ENCODE data around the gene DHPS. TPM values are rescaled to one million over a fixed set of nuclear protein-coding genes. Genes with fewer than 3 reads are reported as not detected.
A peak's percentile ranks its signal among the peaks of the same experiment; 100 is the strongest.
"Not testable (repeated sequence)": the region's sequence is repeated elsewhere in the genome, so short reads cannot be mapped to it uniquely, and the experiment has no call there.

The DHPS gene
- total RNA-seq, 6 experiments from 2014 or later: 29.5 to 60.5 (median 45.8) TPM

GRCh38 chr19:12649941-12650340 lies 31.7 kb downstream of the DHPS start:
- ATAC-seq: no peak
- Histone ChIP-seq H3K4me3 (no peak overlapping the region), H3K36me3 (peaks cover 0 to 2% (median 0%) of the 10 kb centered on the region in 4 donors), H3K27ac (no peak overlapping the region), H3K4me1 (peaks cover 0 to 6% (median 0%) of the 10 kb centered on the region in 4 donors), H3K9me3 (no peaks in the 10 kb centered on the region), H3K27me3 (no peaks in the 10 kb centered on the region)
- no peak for DNase-seq
- intact Hi-C loops (cut with DNase I): no loop called here
- no peak for TF ChIP-seq POLR2A (IDR thresholded peaks at IDR 0.05)
- 97% methylated on average over 6 of the region's 10 CpGs for WGBS (ENCODE audit: insufficient coverage, low coverage, low lambda C conversion rate, missing lambda C conversion rate)

- peak; percentile 38 to 61 (median 54) for ATAC-seq
- Histone ChIP-seq H3K4me1 (peaks cover 0 to 6% (median 0%) of the 10 kb centered on the region in 4 donors), H3K36me3 (no peaks in the 10 kb centered on the region), H3K9me3 (no peaks in the 10 kb centered on the region), H3K27me3 (no peaks in the 10 kb centered on the region), H3K27ac (no peak overlapping the region), H3K4me3 (peak overlapping the region in 1 of 3 donors; percentile 26)
- 22% methylated on average over 14 of the region's 29 CpGs for WGBS (ENCODE audit: insufficient coverage, low coverage, low lambda C conversion rate, missing lambda C conversion rate)
- TF ChIP-seq POLR2A (IDR thresholded peaks at IDR 0.05): no peak
- peak; percentile 13 to 43 (median 22) for TF ChIP-seq CTCF (IDR thresholded peaks at IDR 0.05)
- intact Hi-C loops (cut with DNase I): no loop called here
- no peak for DNase-seq
Measured at GRCh38 chr19:12648088-12648487, 33.6 kb downstream of the DHPS start.

GRCh38 chr19:12647490-12648071 lies 34.1 kb downstream of the DHPS start:
- TF ChIP-seq POLR2A (IDR thresholded peaks at IDR 0.05) (no peak), CTCF (IDR thresholded peaks at IDR 0.05) (no peak)
- Histone ChIP-seq H3K27me3 (no peaks in the 10 kb centered on the region), H3K9me3 (no peaks in the 10 kb centered on the region), H3K4me3 (peak overlapping the region in 1 of 3 donors; percentile 26), H3K4me1 (peaks cover 0 to 6% (median 0%) of the 10 kb centered on the region in 4 donors), H3K36me3 (no peaks in the 10 kb centered on the region), H3K27ac (no peak overlapping the region)
- peak; percentile 58 to 74 (median 63) for DNase-seq
- intact Hi-C loops (cut with DNase I): no loop called here
- peak; percentile 80 to 93 (median 87) for ATAC-seq
- 20% methylated on average over 28 of the region's 31 CpGs for WGBS (ENCODE audit: insufficient coverage, low coverage, low lambda C conversion rate, missing lambda C conversion rate)

- DNase-seq (no peak), ATAC-seq (no peak)
- 79% methylated on average over 2 of the region's 8 CpGs for WGBS (ENCODE audit: insufficient coverage, low coverage, low lambda C conversion rate, missing lambda C conversion rate)
- peaks cover 0 to 6% (median 0%) of the 10 kb centered on the region in 4 donors for H3K4me1 ChIP-seq
- no peaks in the 10 kb centered on the region for H3K27me3 ChIP-seq
- TF ChIP-seq CTCF (IDR thresholded peaks at IDR 0.05) (no peak), POLR2A (IDR thresholded peaks at IDR 0.05) (no peak)
- no peaks in the 10 kb centered on the region for H3K9me3 ChIP-seq
- H3K27ac ChIP-seq: no peak overlapping the region
- no peak overlapping the region for H3K4me3 ChIP-seq
- intact Hi-C loops (cut with DNase I): no loop called here
- no peaks in the 10 kb centered on the region for H3K36me3 ChIP-seq
Measured at GRCh38 chr19:12647047-12647446, 34.6 kb downstream of the DHPS start.

- Histone ChIP-seq H3K4me3 (no peak overlapping the region), H3K4me1 (peaks cover 0 to 6% (median 0%) of the 10 kb centered on the region in 4 donors), H3K36me3 (no peaks in the 10 kb centered on the region), H3K27ac (no peak overlapping the region), H3K27me3 (no peaks in the 10 kb centered on the region), H3K9me3 (no peaks in the 10 kb centered on the region)
- ATAC-seq: no peak
- TF ChIP-seq POLR2A (IDR thresholded peaks at IDR 0.05) (no peak), CTCF (IDR thresholded peaks at IDR 0.05) (no peak)
- intact Hi-C loops (cut with DNase I): no loop called here
- DNase-seq: no peak
- WGBS (ENCODE audit: insufficient coverage, low coverage, low lambda C conversion rate, missing lambda C conversion rate): 92% methylated on average over 2 of the region's 10 CpGs
Measured at GRCh38 chr19:12646551-12646950, 35.1 kb downstream of the DHPS start.

- H3K9me3 ChIP-seq; H3K27me3 ChIP-seq; DNase-seq; H3K36me3 ChIP-seq; H3K27ac ChIP-seq; intact Hi-C loops (cut with DNase I); H3K4me3 ChIP-seq; ATAC-seq: not testable (repeated sequence)
- peaks cover 0 to 12% (median 0%) of the 10 kb centered on the region in 4 donors for H3K4me1 ChIP-seq
- 94% methylated on average over 6 of the region's 14 CpGs for WGBS (ENCODE audit: insufficient coverage, low coverage, low lambda C conversion rate, missing lambda C conversion rate)
Measured at GRCh38 chr19:12643716-12644115, 38.0 kb downstream of the DHPS start.
